Measurements from ENCODE around the gene RMDN2.

GRCh38 chr2:37983719-37984118, 58.6 kb downstream of the RMDN2 start:
- no peak for TF ChIP-seq CTCF (IDR thresholded peaks at IDR 0.05)
- TF ChIP-seq POLR2A (IDR thresholded peaks at IDR 0.05): no peak

Measured in body of pancreas (tissue), 4 donors.